ENCODE data around the gene SLAIN2. TPM values are rescaled to one million over a fixed set of nuclear protein-coding genes. Genes with fewer than 3 reads are reported as not detected.

SLAIN2 gene
- total RNA-seq, 1 experiment from 2014 or later = 30.8 TPM

- Histone ChIP-seq H4K8ac (replicated peaks; ENCODE audit: insufficient read length, low read depth, low read length) (no peak overlapping the region), H3K4me1 (ENCODE audit: insufficient read depth, low read length) (peaks cover 3% of the 10 kb centered on the region; the same call in 1 of the 2 replicates), H2AK5ac (ENCODE audit: insufficient read length, low read length) (no peak overlapping the region), H2BK15ac (ENCODE audit: low read depth, low read length) (no peak overlapping the region), H2BK120ac (ENCODE audit: low read depth, low read length, poor library complexity, severe bottlenecking) (no peak overlapping the region), H2AFZ (ENCODE audit: low read length) (no peak overlapping the region), H4K5ac (ENCODE audit: insufficient read length, low read depth, low read length) (no peak overlapping the region), H3K4ac (ENCODE audit: low read depth, low read length) (no peak overlapping the region), H3K9ac (ENCODE audit: extremely low read depth, insufficient read length, low read length) (no peak overlapping the region), H3K18ac (ENCODE audit: insufficient read length, low read depth, low read length) (no peak overlapping the region), H3K23ac (ENCODE audit: insufficient read length, low read depth, low read length) (no peak overlapping the region), H3K4me2 (ENCODE audit: insufficient read depth, insufficient read length, low read length) (no peak overlapping the region), H3K79me2 (ENCODE audit: insufficient read depth, low read length) (no peaks in the 10 kb centered on the region), H3T11ph (ENCODE audit: low read length) (no peak overlapping the region), H2BK5ac (ENCODE audit: insufficient read length, low read length) (no peak overlapping the region), H3K27me3 (ENCODE audit: insufficient read depth, low read length) (no peaks in the 10 kb centered on the region; the same call in 1 of the 2 replicates), H3K9me3 (ENCODE audit: control insufficient read depth, low read depth, low read length) (no peaks in the 10 kb centered on the region), H4K91ac (ENCODE audit: insufficient read length, low read depth, low read length) (no peak overlapping the region), H3K14ac (ENCODE audit: insufficient read depth, low read length) (no peak overlapping the region), H3K27ac (ENCODE audit: insufficient read length, low read depth, low read length) (no peak overlapping the region), H3K56ac (ENCODE audit: insufficient read length, low read depth, low read length) (no peak overlapping the region), H3K23me2 (ENCODE audit: insufficient read length, low read depth, low read length, poor library complexity, severe bottlenecking) (no peaks in the 10 kb centered on the region), H2BK20ac (ENCODE audit: low read depth, low read length, poor library complexity, severe bottlenecking) (no peak overlapping the region), H4K20me1 (ENCODE audit: control insufficient read depth, insufficient read depth, insufficient read length) (no peaks in the 10 kb centered on the region), H2BK12ac (ENCODE audit: insufficient read length, low read depth, low read length) (no peak overlapping the region), H3K79me1 (ENCODE audit: insufficient read depth, low read depth, low read length, poor library complexity, severe bottlenecking) (no peaks in the 10 kb centered on the region)
- Mint-ChIP-seq H3K9me3 (no peaks in the 10 kb centered on the region), H3K27ac (no peak overlapping the region), H3K27me3 (ENCODE audit: low read depth) (no peaks in the 10 kb centered on the region), H3K36me3 (ENCODE audit: insufficient read depth in 1 of 3, low read depth in 3 of 3) (no peaks in the 10 kb centered on the region), H3K4me3 (no peak overlapping the region), H3K4me1 (peaks cover 9 to 13% of the 10 kb centered on the region in 2 experiments)
- WGBS (ENCODE audit: extremely low coverage, insufficient read length, low lambda C conversion rate) = no CpG with 5 or more reads among the region's 1 CpG
- no peak for DNase-seq
- TF ChIP-seq CTCF (conservative IDR thresholded peaks at IDR 0.05) = no peak
Observed at GRCh38 chr4:48436318-48436717, 95.0 kb downstream of the SLAIN2 start.

Measured in H9 (cell line).